HepG2 (cell line): ENCODE data around the gene CCDC85C. TPM values are rescaled to one million over a fixed set of nuclear protein-coding genes. Genes with fewer than 3 reads are reported as not detected.

Experiments used
- ATAC-seq: fragments of 200-7000 bp; cut with Tn5 transposase; 3 replicates; pipeline ENCODE4 v1.9.1; 2020; ENCODE audit warnings: mild to moderate bottlenecking, moderate library complexity
- BruUV-seq: library from RNA; stranded (reverse); fragments of 400-500 nt; replicated peaks from 2 replicates; lab custom pipeline; 2021; lab: Mats Ljungman, UMichigan
- CTCF ChIA-PET: fragments of 300-600 bp; formaldehyde crosslinking; extraction: SDS; loops from one replicate; lab custom pipeline; 2021; ENCODE audit warnings: low total read pairs, inconsistent platforms, low intra/inter-chr PET ratio; lab: Yijun Ruan, JAX
- POLR2A ChIA-PET: fragments of 350-600 bp; sonication (Branson Sonifier 250); formaldehyde crosslinking; loops from one replicate; lab custom pipeline; 2020; ENCODE audit warnings: antibody characterized with exemption, inconsistent platforms; lab: Yijun Ruan, JAX
- DNase-seq: peaks from one replicate; pipeline ENCODE4 v3.0.0-alpha.2; 2015; ENCODE audit warnings: low spot score
- FAIRE-seq: peaks from 3 replicates; lab custom pipeline; 2011; peaks lifted over from hg19 to GRCh38; lab: Jason Lieb, UNC
- H2AFZ ChIP-seq: one replicate; pipeline ENCODE4 v1.6.1; 2011; ENCODE audit warnings: low read length, inconsistent platforms
- H3K27ac ChIP-seq: fragments of 300-600 bp; 3 replicates; pipeline ENCODE4 v1.8.0; 2011; ENCODE audit warnings: mixed run types, mild to moderate bottlenecking, mixed read lengths, low read length, inconsistent platforms; ENCODE audit not compliant: insufficient read depth; ENCODE audit errors: extremely low read length
- H3K27me3 ChIP-seq, 2 experiments: fragments of 200-600 bp in 1 of 2; 2 replicates in 1 of 2; 3 replicates in 1 of 2; pipeline versions ENCODE4 v1.6.0 to v1.8.0; 2011; ENCODE audit warnings: low read length in 2 of 2, mild to moderate bottlenecking in 2 of 2, moderate library complexity in 2 of 2, inconsistent platforms in 1 of 2; ENCODE audit not compliant: insufficient read depth in 2 of 2, control insufficient read depth in 1 of 2
- H3K36me3 ChIP-seq, 2 experiments: fragments of 200-600 bp in 1 of 2; replicated peaks in 1 of 2; 2 replicates in 1 of 2; 3 replicates in 1 of 2; pipeline versions ENCODE4 v1.5.1 to v1.8.0; 2011; ENCODE audit warnings: low read length in 2 of 2, inconsistent platforms in 1 of 2; ENCODE audit not compliant: insufficient read depth in 2 of 2, control insufficient read depth in 1 of 2
- H3K4me1 ChIP-seq: 2 replicates; pipeline ENCODE4 v1.5.1; 2012; ENCODE audit warnings: low read length, inconsistent platforms; ENCODE audit not compliant: insufficient read depth
- H3K4me2 ChIP-seq: 2 replicates; pipeline ENCODE4 v1.6.0; 2011; ENCODE audit warnings: low read depth, low read length, inconsistent platforms
- H3K4me3 ChIP-seq, 3 experiments: fragments of 200-600 bp in 1 of 3; sonication (generic), shearing (Covaris generic) in 1 of 3; replicated peaks in 1 of 3; 2 replicates each; pipeline ENCODE4 v1.5.1; 2011 to 2016; ENCODE audit warnings: low read length in 3 of 3, inconsistent platforms in 2 of 3, low read depth in 2 of 3, mild to moderate bottlenecking in 2 of 3, control low read depth in 1 of 3, mixed read lengths in 1 of 3; ENCODE audit not compliant: insufficient read depth in 1 of 3
- H3K79me2 ChIP-seq: one replicate; pipeline ENCODE4 v1.6.1; 2011; ENCODE audit warnings: low read length, inconsistent platforms; ENCODE audit not compliant: insufficient read depth
- H3K9ac ChIP-seq: 2 replicates; pipeline ENCODE4 v1.6.0; 2011; ENCODE audit warnings: mild to moderate bottlenecking, low read depth, low read length, inconsistent platforms; ENCODE audit not compliant: insufficient read depth
- H3K9me3 ChIP-seq: 2 replicates; pipeline ENCODE4 v1.5.1; 2012; ENCODE audit warnings: mild to moderate bottlenecking, low read length
- H4K20me1 ChIP-seq: 2 replicates; pipeline ENCODE4 v1.6.0; 2011; ENCODE audit warnings: inconsistent platforms, mild to moderate bottlenecking, low read length, moderate library complexity; ENCODE audit not compliant: insufficient read depth
- FOXK2 ChIP-seq: fragments of 450-650 bp; IDR thresholded peaks from 2 replicates; pipeline ENCODE4 v1.6.1; 2016
- GTF2F1 ChIP-seq: fragments of 150-350 bp; IDR thresholded peaks from 2 replicates; pipeline ENCODE4 v1.6.1; 2014; ENCODE audit warnings: low read length
- HNF4A ChIP-seq: sonication (generic); formaldehyde crosslinking; IDR thresholded peaks from 2 replicates; pipeline ENCODE4 v1.4.0; 2020; ENCODE audit warnings: missing genetic modification reagents
- HNF4G ChIP-seq, 2 experiments: sonication (generic) in 1 of 2; formaldehyde crosslinking in 1 of 2; IDR thresholded peaks; 2 replicates each; pipeline versions ENCODE4 v1.4.0 to v1.6.1; 2011 to 2020; ENCODE audit warnings: borderline replicate concordance in 2 of 2, low read depth in 2 of 2, mild to moderate bottlenecking in 2 of 2, low read length in 1 of 2, missing genetic modification reagents in 1 of 2, moderate library complexity in 1 of 2
- NR2C2 ChIP-seq: sonication (generic); formaldehyde crosslinking; IDR thresholded peaks from 2 replicates; pipeline ENCODE4 v1.4.0; 2020; ENCODE audit warnings: missing genetic modification reagents, mild to moderate bottlenecking, moderate library complexity, borderline replicate concordance
- TOPORS ChIP-seq: sonication (generic); formaldehyde crosslinking; IDR thresholded peaks from 2 replicates; pipeline ENCODE4 v1.8.0; 2023; ENCODE audit warnings: mild to moderate bottlenecking, missing genetic modification reagents
- ZBTB1 ChIP-seq: sonication (generic); formaldehyde crosslinking; IDR thresholded peaks from 2 replicates; pipeline ENCODE4 v1.4.0; 2020; ENCODE audit warnings: missing genetic modification reagents, borderline replicate concordance
- ZBTB38 ChIP-seq: sonication (generic); formaldehyde crosslinking; IDR thresholded peaks from 2 replicates; pipeline ENCODE4 v1.5.1; 2020; ENCODE audit warnings: mild to moderate bottlenecking, missing genetic modification reagents
- ZFP36 ChIP-seq: fragments of 150-350 bp; IDR thresholded peaks from 2 replicates; pipeline ENCODE4 v1.6.1; 2018; ENCODE audit warnings: borderline replicate concordance, low read length, low read depth; ENCODE audit not compliant: partially characterized antibody
- ZNF143 ChIP-seq: sonication (generic); formaldehyde crosslinking; IDR thresholded peaks from 2 replicates; pipeline ENCODE4 v1.4.0; 2020; ENCODE audit warnings: missing genetic modification reagents
- ZNF253 ChIP-seq: sonication (generic); formaldehyde crosslinking; IDR thresholded peaks from 2 replicates; pipeline ENCODE4 v1.8.0; 2022; ENCODE audit warnings: mild to moderate bottlenecking, missing genetic modification reagents, borderline replicate concordance
- WGBS: methylation state at CpG from one replicate; pipeline ENCODE4 v1.1.6; 2017; ENCODE audit warnings: low lambda C conversion rate; 5-methylcytosine and 5-hydroxymethylcytosine counted together
- in situ Hi-C: cut with HindIII; loops from 2 replicates; pipeline ENCODE4 v1.10.0; 2017; ENCODE audit warnings: low pct_unique_long_range_greater_than_20kb; ENCODE audit not compliant: extremely low pct_ligation_motif_present
- intact Hi-C: fragments of 100-400 bp; cut with micrococcal nuclease; formaldehyde crosslinking; loops from one replicate; pipeline ENCODE4 v1.10.0; 2022; ENCODE audit not compliant: unreplicated experiment
- polyA plus RNA-seq, 8 experiments: library from polyadenylated mRNA; depleted of rRNA in 3 of 8; stranded (reverse) in 7 of 8; unstranded in 1 of 8; fragments of >200 nt; fragmentation: Illumina TruSeq in 4 of 8; extraction: Trizol in 4 of 8; gene quantifications; 2 replicates each; pipeline versions ENCODE4 v1.2.1 to v1.2.3, GENCODE V29; 2011 to 2016; ENCODE audit warnings: low read depth in 4 of 8, missing spikeins in 1 of 8, mixed read lengths in 1 of 8; ENCODE audit not compliant: insufficient read depth in 1 of 8
- total RNA-seq, 5 experiments: library from RNA; depleted of rRNA; stranded (reverse); fragments of >200 nt; fragmentation: Illumina TruSeq; extraction: Trizol; gene quantifications; 2 replicates each; pipeline ENCODE4 v1.2.3, GENCODE V29; 2016; ENCODE audit warnings: low read depth in 1 of 5
- TF ChIP-seq, protein P1 (sequence below): sonication (generic); formaldehyde crosslinking; IDR thresholded peaks from 2 replicates; pipeline ENCODE4 v1.5.1; 2020; ENCODE audit warnings: mild to moderate bottlenecking, missing genetic modification reagents, moderate library complexity
- TF ChIP-seq, protein P2 (sequence below): sonication (generic); formaldehyde crosslinking; conservative IDR thresholded peaks from 2 replicates; pipeline ENCODE4 v1.8.1; 2023; ENCODE audit warnings: missing genetic modification reagents
- TF ChIP-seq, protein P3 (sequence below): sonication (generic); formaldehyde crosslinking; IDR thresholded peaks from 2 replicates; pipeline ENCODE4 v1.4.0; 2020; ENCODE audit warnings: low read depth, missing genetic modification reagents

Gene CCDC85C
- total and polyA plus RNA-seq, 2 of the 13 experiments (the other 11 are each of a cell fraction or from before 2014, with no cell fraction given) = 18.8 to 43.8 TPM

DNA sequence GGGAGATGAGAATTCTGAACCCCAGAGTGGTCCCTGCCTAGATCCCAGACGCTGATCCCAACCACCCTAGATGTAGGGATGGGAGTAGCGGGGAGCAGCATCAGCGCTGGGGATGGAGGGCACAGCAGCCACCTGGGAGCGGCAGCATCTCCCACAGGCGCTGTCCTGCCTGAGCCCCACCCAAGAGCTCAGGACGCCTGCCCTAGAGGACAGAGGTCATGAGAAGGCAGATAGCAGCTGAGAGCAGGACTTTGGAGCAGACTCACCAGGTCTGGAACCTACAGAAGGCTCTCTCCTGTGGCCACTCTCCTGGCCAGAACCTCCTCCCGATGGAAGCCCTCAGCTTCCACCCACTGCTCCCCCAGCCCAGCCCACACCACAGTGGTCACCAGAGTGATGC is 7.2 kb downstream of the CCDC85C start (continued):
- TF ChIP-seq, protein P1, sequence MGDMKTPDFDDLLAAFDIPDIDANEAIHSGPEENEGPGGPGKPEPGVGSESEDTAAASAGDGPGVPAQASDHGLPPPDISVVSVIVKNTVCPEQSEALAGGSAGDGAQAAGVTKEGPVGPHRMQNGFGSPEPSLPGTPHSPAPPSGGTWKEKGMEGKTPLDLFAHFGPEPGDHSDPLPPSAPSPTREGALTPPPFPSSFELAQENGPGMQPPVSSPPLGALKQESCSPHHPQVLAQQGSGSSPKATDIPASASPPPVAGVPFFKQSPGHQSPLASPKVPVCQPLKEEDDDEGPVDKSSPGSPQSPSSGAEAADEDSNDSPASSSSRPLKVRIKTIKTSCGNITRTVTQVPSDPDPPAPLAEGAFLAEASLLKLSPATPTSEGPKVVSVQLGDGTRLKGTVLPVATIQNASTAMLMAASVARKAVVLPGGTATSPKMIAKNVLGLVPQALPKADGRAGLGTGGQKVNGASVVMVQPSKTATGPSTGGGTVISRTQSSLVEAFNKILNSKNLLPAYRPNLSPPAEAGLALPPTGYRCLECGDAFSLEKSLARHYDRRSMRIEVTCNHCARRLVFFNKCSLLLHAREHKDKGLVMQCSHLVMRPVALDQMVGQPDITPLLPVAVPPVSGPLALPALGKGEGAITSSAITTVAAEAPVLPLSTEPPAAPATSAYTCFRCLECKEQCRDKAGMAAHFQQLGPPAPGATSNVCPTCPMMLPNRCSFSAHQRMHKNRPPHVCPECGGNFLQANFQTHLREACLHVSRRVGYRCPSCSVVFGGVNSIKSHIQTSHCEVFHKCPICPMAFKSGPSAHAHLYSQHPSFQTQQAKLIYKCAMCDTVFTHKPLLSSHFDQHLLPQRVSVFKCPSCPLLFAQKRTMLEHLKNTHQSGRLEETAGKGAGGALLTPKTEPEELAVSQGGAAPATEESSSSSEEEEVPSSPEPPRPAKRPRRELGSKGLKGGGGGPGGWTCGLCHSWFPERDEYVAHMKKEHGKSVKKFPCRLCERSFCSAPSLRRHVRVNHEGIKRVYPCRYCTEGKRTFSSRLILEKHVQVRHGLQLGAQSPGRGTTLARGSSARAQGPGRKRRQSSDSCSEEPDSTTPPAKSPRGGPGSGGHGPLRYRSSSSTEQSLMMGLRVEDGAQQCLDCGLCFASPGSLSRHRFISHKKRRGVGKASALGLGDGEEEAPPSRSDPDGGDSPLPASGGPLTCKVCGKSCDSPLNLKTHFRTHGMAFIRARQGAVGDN (CRISPR knock-in tag) = peak; percentile 63
- TF ChIP-seq ZBTB38 (CRISPR knock-in tag) = peak; percentile 64; the same call in 1 of the 2 replicates
- no peak for TF ChIP-seq FOXK2
- TF ChIP-seq HNF4A = peak; percentile 78
- TF ChIP-seq HNF4G (IDR thresholded peaks at IDR 0.05; ENCODE audit: borderline replicate concordance, low read depth, low read length) = peak; percentile 42; the same call in 1 of the 2 replicates
- TF ChIP-seq HNF4G (CRISPR knock-in tag; IDR thresholded peaks at IDR 0.05; ENCODE audit: borderline replicate concordance, low read depth) = no peak
- peak; percentile 37; the same call in 1 of the 2 replicates for TF ChIP-seq NR2C2 (CRISPR knock-in tag)
- no peak for TF ChIP-seq ZNF143 (CRISPR knock-in tag)
- no peak for TF ChIP-seq TOPORS (CRISPR knock-in tag)

DNA sequence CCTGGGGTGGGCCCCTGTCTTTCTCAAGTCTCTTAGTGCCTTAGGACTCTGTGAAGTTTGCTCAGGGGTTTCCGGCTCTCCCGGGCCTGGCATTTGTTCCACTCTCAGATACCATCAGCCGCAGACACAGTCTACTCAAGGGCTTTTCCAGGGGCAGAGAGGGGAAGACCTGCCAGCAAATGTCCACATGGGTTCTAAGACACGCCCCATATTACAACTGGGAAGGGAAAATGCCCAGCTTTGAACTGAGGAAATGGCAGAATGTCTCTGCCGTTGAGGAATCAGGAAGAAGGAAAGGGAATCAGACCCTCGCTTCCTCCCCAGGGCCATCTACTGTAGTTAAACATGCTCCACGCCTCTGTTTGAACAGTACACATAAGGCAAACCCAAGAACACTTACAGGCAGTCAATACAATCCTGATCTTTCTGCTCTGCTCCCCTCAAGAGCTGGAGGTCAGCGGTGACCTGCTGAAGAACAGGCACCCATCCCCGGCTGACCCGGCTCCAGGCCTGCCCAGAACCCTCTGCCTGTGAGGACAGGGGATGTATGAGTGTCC is 7.9 kb downstream of the CCDC85C start:
- FAIRE-seq (no peak), DNase-seq (no peak), ATAC-seq (no peak)
- ChIA-PET CTCF (no interaction called here), POLR2A (no interaction called here)
- Histone ChIP-seq H3K79me2 (peaks cover 97% of the 10 kb centered on the region), H3K27ac (no peak overlapping the region), H3K9me3 (no peaks in the 10 kb centered on the region), H3K4me1 (peaks cover 67% of the 10 kb centered on the region), H2AFZ (no peak overlapping the region), H3K9ac (no peak overlapping the region), H4K20me1 (peaks cover 54% of the 10 kb centered on the region), H3K36me3 (peaks cover 4 to 12% of the 10 kb centered on the region in 2 experiments; a peak in 3 of 5 replicates), H3K27me3 (no peaks in the 10 kb centered on the region), H3K4me2 (no peak overlapping the region), H3K4me3 (no peak overlapping the region)
- intact Hi-C loops (no loop called here), in situ Hi-C loops (no loop called here)
- 88% methylated on average over 8 of the region's 10 CpGs for WGBS
- BruUV-seq = no TSS peak
- TF ChIP-seq ZNF253 = no peak
- TF ChIP-seq, protein P2, sequence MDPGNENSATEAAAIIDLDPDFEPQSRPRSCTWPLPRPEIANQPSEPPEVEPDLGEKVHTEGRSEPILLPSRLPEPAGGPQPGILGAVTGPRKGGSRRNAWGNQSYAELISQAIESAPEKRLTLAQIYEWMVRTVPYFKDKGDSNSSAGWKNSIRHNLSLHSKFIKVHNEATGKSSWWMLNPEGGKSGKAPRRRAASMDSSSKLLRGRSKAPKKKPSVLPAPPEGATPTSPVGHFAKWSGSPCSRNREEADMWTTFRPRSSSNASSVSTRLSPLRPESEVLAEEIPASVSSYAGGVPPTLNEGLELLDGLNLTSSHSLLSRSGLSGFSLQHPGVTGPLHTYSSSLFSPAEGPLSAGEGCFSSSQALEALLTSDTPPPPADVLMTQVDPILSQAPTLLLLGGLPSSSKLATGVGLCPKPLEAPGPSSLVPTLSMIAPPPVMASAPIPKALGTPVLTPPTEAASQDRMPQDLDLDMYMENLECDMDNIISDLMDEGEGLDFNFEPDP (CRISPR knock-in tag) = no peak
- TF ChIP-seq ZBTB1 (CRISPR knock-in tag) = no peak
- TF ChIP-seq, protein P3, sequence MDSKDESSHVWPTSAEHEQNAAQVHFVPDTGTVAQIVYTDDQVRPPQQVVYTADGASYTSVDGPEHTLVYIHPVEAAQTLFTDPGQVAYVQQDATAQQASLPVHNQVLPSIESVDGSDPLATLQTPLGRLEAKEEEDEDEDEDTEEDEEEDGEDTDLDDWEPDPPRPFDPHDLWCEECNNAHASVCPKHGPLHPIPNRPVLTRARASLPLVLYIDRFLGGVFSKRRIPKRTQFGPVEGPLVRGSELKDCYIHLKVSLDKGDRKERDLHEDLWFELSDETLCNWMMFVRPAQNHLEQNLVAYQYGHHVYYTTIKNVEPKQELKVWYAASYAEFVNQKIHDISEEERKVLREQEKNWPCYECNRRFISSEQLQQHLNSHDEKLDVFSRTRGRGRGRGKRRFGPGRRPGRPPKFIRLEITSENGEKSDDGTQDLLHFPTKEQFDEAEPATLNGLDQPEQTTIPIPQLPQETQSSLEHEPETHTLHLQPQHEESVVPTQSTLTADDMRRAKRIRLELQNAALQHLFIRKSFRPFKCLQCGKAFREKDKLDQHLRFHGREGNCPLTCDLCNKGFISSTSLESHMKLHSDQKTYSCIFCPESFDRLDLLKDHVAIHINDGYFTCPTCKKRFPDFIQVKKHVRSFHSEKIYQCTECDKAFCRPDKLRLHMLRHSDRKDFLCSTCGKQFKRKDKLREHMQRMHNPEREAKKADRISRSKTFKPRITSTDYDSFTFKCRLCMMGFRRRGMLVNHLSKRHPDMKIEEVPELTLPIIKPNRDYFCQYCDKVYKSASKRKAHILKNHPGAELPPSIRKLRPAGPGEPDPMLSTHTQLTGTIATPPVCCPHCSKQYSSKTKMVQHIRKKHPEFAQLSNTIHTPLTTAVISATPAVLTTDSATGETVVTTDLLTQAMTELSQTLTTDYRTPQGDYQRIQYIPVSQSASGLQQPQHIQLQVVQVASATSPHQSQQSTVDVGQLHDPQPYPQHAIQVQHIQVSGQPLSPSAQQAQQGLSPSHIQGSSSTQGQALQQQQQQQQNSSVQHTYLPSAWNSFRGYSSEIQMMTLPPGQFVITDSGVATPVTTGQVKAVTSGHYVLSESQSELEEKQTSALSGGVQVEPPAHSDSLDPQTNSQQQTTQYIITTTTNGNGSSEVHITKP (CRISPR knock-in tag) = no peak
- TF ChIP-seq ZFP36 = no peak
- no peak for TF ChIP-seq GTF2F1
